ENCODE data around the gene FXYD6. TPM values are rescaled to one million over a fixed set of nuclear protein-coding genes. Genes with fewer than 3 reads are reported as not detected.

The FXYD6 gene
- polyA plus RNA-seq, 1 of the 3 experiments (the other 2 are of a cell fraction): 1.4 TPM

DNA sequence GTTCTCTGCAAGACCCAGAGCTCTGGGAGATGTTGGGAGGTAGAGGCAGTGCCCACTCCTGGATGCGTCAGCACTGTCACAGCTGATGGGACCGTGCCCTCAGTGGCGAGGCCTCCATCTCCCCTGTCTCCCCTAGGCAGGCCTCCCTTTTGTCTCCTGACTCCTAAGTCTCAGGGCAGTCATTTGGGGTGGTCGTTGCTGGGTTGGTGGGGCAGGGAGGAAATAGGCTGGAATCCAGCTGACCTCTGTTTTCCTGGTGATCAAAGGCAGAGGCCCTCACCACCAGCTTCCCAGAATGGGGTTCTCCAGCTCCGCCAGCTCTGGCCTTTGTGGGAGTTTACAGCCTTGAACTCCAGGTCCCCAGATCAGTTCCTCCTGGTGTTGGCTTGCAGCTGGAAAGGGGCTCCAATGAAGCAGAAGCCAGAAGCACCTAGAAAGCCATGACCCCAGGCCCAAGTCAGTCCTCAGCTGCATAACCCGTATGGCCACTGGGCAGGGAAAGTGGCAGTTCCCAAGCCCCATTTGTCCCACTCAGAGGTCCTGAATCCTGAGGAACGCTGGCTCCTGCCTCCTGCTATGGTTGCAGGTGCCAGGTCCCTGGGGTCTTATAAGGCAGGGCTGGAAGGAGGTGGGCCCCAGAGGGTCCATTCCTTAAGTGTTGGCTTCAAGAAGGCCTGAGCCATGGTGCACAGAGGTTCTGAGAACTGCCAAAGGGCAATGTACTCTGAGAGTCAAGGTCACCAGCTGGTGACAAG, 44.6 kb downstream of the FXYD6 start:
- no peaks in the 10 kb centered on the region for H3K79me2 ChIP-seq (ENCODE audit: insufficient read depth)
- CTCF ChIA-PET: interaction anchor here (1.1 to 25.9 kb wide), 7 partner anchors 9 to 221 kb away, joined by 4 to 481 read pairs (median 9); no protein-coding TSS in a partner anchor
- no peaks in the 10 kb centered on the region for H3K9me3 ChIP-seq

GRCh38 chr11:117830674-117831351, 45.6 kb downstream of the FXYD6 start:
- DNase-seq: no peak
- ChIA-PET CTCF (interaction anchor here (1.4 to 25.9 kb wide), 5 partner anchors 13 to 222 kb away, joined by 4 to 481 read pairs (median 35); no protein-coding TSS in a partner anchor), POLR2A (no interaction called here)
- Histone ChIP-seq H3K4me2 (no peak overlapping the region), H3K27me3 (ENCODE audit: insufficient read depth) (peaks cover 9% of the 10 kb centered on the region; the same call in 1 of the 2 replicates), H4K20me1 (ENCODE audit: insufficient read depth) (no peaks in the 10 kb centered on the region), H3K9me3 (no peaks in the 10 kb centered on the region), H3K4me1 (ENCODE audit: control insufficient read depth in 1 of 2, insufficient read depth in 2 of 2, low read depth in 1 of 2, low read length in 1 of 2) (peaks cover 0 to 6% of the 10 kb centered on the region in 2 experiments; a peak in 2 of 4 replicates), H3F3A (replicated peaks; ENCODE audit: insufficient read depth) (no peaks in the 10 kb centered on the region), H3K9me2 (no peaks in the 10 kb centered on the region), H3K79me2 (ENCODE audit: insufficient read depth) (no peaks in the 10 kb centered on the region), H3K27ac (ENCODE audit: low read depth in 2 of 2, low read length in 1 of 2) (no peak overlapping the region), H2AFZ (ENCODE audit: low read depth) (no peak overlapping the region), H3K9ac (no peak overlapping the region), H3K36me3 (replicated peaks in 1 of 2; ENCODE audit: control insufficient read depth in 1 of 2, insufficient read depth in 2 of 2, low read length in 1 of 2) (no peaks in the 10 kb centered on the region), H3K4me3 (ENCODE audit: low read depth in 2 of 2, low read length in 1 of 2) (no peak overlapping the region)
- no peak for TF ChIP-seq TEAD4 (IDR thresholded peaks at IDR 0.05; ENCODE audit: borderline replicate concordance, insufficient read depth)
- no peak for TF ChIP-seq FOSL2 (IDR thresholded peaks at IDR 0.05; ENCODE audit: borderline replicate concordance, low read depth)
- WGBS (ENCODE audit: low lambda C conversion rate): 69% methylated on average over 5 of the region's 6 CpGs

More for the DNA sequence above, 44.6 kb downstream of the FXYD6 start:
- Histone ChIP-seq H3K9ac (no peak overlapping the region), H3K36me3 (replicated peaks in 1 of 2; ENCODE audit: control insufficient read depth in 1 of 2, insufficient read depth in 2 of 2, low read length in 1 of 2) (no peaks in the 10 kb centered on the region), H3K4me3 (ENCODE audit: low read depth in 2 of 2, low read length in 1 of 2) (no peak overlapping the region), H2AFZ (ENCODE audit: low read depth) (no peak overlapping the region), H3K27me3 (ENCODE audit: insufficient read depth) (peaks cover 13% of the 10 kb centered on the region; the same call in 1 of the 2 replicates), H3F3A (replicated peaks; ENCODE audit: insufficient read depth) (no peaks in the 10 kb centered on the region), H3K4me1 (ENCODE audit: control insufficient read depth in 1 of 2, insufficient read depth in 2 of 2, low read depth in 1 of 2, low read length in 1 of 2) (peaks cover 0 to 6% of the 10 kb centered on the region in 2 experiments; a peak in 2 of 4 replicates), H4K20me1 (ENCODE audit: insufficient read depth) (no peaks in the 10 kb centered on the region), H3K4me2 (no peak overlapping the region), H3K27ac (ENCODE audit: low read depth in 2 of 2, low read length in 1 of 2) (no peak overlapping the region), H3K9me2 (no peaks in the 10 kb centered on the region)
- 63% methylated on average over 6 of the region's 7 CpGs for WGBS (ENCODE audit: low lambda C conversion rate)
- POLR2A ChIA-PET: no interaction called here
- no peak for DNase-seq
- TF ChIP-seq FOXJ3 (CRISPR knock-in tag; IDR thresholded peaks at IDR 0.05): no peak
- TF ChIP-seq TAF1 (IDR thresholded peaks at IDR 0.05; ENCODE audit: borderline replicate concordance, low read depth, low read length): no peak
- TF ChIP-seq MEF2A (IDR thresholded peaks at IDR 0.05; ENCODE audit: borderline replicate concordance, low read depth): no peak
- TF ChIP-seq USF2 (IDR thresholded peaks at IDR 0.05; ENCODE audit: borderline replicate concordance, low read depth, low read length): no peak
- no peak for TF ChIP-seq IRF3 (IDR thresholded peaks at IDR 0.05; ENCODE audit: low read depth, low read length)
- no peak for TF ChIP-seq POLR2AphosphoS5 (IDR thresholded peaks at IDR 0.05; ENCODE audit: low read depth, low read length)
- TF ChIP-seq MAX (IDR thresholded peaks at IDR 0.05; ENCODE audit: low read depth): no peak
- TF ChIP-seq RAD21 (IDR thresholded peaks at IDR 0.05; ENCODE audit: low read length): no peak
- TF ChIP-seq ELF1 (IDR thresholded peaks at IDR 0.05): no peak
